Middle frontal gyrus (tissue), 1 donor: Measurements from ENCODE around the gene SCARB1.
"Not testable (repeated sequence)": the region's sequence is repeated elsewhere in the genome, so short reads cannot be mapped to it uniquely, and the experiment has no call there.

Experiments used
- DNase-seq: peaks from one replicate; pipeline ENCODE4 v3.0.0-alpha.2; 2015; ENCODE audit warnings: low spot score; ENCODE audit errors: extremely low spot score

Gene SCARB1, protein sequence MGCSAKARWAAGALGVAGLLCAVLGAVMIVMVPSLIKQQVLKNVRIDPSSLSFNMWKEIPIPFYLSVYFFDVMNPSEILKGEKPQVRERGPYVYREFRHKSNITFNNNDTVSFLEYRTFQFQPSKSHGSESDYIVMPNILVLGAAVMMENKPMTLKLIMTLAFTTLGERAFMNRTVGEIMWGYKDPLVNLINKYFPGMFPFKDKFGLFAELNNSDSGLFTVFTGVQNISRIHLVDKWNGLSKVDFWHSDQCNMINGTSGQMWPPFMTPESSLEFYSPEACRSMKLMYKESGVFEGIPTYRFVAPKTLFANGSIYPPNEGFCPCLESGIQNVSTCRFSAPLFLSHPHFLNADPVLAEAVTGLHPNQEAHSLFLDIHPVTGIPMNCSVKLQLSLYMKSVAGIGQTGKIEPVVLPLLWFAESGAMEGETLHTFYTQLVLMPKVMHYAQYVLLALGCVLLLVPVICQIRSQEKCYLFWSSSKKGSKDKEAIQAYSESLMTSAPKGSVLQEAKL

DNA sequence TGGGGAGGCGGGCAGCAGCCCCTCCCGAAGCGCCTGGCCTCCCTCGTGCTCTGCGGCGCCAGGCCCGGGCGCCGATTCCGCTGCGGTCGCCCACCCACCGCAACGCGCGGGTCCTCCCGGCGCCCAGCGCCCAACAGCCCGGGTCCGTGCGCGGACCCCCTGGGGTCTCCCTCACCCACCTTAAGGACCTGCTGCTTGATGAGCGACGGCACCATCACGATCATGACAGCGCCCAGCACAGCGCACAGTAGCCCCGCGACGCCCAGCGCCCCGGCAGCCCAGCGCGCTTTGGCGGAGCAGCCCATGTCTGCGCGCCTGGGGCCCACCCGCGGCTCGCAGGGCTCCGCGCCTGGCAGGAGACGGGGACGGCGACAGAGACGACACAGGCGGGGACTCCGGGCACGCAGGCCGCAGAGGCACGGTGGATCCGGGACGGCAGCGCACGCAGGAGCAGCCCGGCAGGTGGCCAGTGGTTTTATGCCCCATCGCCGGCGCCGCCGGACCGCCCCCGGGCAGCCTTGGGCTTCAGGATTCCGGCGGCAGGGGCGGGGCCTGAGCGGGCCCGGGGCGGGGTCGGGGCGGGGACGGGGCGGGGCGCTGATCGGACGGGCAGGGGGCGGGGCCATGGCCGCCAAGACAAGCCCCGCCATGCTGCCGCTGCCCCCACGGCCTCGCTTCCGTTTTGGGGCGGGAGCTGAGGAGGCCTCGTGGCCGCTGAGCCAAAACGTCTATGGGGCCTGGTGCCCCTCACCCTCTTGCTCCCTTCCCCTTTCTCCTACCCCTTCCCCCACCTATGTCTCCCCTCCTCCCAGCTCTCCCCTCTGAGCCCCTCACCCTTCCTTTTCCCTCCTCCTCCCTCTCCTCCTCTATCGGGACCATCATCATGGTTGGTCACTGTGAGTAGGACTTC is at the start of gene SCARB1:
SCARB1 (minus strand) TSS at position 449 of the 910 bp plus-strand sequence; CDS start at position 305, 144 bp downstream.
- peak; percentile 72 for DNase-seq

DNA sequence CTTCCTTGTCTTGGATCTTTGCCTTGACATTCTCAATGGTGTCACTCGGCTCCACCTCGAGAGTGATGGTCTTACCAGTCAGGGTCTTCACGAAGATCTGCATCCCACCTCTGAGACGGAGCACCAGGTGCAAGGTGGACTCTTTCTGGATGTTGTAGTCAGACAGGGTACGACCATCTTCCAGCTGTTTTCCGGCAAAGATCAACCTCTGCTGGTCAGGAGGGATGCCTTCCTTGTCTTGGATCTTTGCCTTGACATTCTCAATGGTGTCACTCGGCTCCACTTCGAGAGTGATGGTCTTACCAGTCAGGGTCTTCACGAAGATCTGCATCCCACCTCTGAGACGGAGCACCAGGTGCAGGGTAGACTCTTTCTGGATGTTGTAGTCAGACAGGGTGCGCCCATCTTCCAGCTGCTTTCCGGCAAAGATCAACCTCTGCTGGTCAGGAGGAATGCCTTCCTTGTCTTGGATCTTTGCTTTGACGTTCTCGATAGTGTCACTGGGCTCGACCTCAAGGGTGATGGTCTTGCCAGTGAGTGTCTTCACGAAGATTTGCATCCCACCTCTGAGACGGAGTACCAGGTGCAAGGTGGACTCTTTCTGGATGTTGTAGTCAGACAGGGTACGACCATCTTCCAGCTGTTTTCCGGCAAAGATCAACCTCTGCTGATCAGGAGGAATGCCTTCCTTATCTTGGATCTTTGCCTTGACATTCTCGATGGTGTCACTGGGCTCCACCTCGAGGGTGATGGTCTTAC is 49.0 kb upstream of the SCARB1 start:
- not testable (repeated sequence) for DNase-seq

DNA sequence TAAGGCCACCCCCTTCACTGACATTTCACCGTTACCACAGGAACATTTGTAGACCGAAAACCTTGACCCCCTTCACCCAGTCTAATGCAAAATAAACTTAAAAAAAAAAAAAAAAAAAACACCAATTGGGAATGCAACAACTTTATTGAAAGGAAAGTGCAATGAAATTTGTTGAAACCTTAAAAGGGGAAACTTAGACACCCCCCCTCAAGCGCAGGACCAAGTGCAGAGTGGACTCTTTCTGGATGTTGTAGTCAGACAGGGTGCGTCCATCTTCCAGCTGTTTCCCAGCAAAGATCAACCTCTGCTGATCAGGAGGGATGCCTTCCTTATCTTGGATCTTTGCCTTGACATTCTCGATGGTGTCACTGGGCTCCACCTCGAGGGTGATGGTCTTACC is 47.9 kb upstream of the SCARB1 start:
- not testable (repeated sequence) for DNase-seq

DNA sequence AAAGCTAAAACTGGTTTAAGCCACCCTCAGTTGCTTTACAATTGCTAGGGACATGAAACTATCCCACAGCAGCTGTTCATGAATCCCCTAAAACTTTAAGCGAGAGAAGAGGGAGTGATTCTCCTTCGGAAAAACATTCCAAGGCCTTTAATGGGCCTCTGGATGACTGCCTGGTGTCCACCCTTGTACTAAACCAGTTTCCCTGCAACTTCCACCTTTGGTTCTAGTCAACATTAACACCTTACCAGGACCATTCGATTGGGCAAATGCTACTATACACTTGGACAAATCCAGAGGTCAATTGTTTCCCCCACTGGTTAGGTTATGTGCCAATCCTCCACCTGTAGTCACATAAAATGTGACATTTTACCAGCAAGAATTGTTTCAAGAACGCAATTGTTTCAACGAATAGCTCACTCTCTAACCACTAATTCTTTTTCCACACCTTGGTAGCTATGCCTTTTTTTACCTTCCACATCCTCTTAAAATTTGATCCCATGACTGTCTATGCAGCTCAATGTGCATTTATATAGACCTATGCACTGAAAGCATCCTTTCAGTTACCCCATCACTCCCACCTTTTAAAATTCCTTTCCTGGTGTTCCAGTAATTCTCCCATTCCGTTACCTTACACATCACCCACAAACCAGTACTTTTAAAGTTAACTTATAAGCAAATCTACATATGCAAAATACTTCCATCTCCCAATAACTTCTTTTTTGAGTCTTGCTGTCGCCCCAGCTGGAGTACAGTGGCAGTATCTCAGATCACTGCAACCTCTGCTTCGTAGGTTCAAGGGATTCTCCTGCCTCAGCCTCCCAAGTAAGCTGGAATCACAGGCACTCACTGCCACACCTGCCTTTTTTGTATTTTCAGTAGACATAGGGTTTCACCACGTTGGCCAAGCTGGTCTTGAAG is 47.2 kb upstream of the SCARB1 start:
- no peak for DNase-seq

DNA sequence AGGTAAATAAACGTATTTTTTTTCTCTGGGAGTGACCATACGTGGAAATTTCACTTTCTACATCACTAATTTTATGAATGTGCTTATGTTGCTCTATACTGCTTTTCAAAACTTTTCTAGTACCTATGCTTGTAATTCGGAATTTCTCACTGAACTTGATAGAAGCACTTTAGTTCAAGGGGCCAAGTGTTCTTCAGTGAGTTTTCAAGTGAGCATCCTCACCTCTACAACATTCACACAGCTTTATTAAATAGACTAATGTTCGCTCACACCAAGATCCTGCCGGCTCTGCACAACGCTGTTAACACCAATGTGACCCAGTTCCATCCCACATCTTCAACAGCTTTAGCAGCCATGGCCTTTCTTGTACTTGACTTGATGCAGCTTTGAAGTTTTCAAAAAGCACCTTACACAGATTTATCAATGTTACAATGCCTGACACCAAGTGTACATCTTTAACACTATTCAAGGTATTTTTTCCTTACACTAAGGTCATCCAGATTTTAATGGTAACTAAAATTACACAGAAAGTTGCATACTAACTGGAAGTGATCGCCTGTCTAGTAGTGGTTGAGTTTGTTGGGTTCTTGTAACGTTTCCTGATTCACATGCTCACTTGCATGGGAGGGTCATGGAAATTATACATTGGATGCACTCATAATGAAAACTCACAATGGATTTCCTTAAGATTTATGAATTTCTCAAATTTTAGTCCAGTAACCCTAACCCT is 46.3 kb upstream of the SCARB1 start:
- DNase-seq: no peak

DNA sequence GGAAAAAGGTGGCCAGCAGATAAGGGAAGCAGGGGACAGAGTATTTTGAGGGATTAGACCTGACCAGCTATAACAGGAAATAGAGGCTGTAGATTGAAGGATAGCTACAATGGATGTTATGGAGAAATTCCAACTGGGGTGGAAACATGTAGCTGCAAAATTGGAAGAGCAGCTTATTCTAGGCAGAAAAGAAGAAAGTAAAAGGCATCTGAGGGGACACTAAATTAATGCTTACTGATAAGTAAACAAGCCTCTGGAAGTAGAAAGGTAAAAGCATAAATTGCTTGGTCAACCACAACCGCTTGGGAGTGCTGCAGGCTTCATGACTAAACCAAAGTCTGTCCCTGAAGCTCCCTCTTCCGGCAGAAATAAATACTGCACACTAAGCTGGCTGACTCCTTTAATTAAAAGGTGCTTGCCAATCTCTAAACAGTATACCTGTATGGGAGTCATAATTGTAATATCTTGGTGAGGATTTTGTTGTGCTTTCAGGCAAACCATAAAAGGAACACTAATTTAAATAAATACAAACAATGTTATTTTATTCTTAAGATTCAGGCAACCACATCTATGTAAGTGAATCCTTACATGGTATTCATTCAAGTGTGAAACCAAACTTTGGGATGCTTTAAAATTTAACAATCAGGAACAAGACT is 43.1 kb upstream of the SCARB1 start:
- DNase-seq: peak; percentile 84

DNA sequence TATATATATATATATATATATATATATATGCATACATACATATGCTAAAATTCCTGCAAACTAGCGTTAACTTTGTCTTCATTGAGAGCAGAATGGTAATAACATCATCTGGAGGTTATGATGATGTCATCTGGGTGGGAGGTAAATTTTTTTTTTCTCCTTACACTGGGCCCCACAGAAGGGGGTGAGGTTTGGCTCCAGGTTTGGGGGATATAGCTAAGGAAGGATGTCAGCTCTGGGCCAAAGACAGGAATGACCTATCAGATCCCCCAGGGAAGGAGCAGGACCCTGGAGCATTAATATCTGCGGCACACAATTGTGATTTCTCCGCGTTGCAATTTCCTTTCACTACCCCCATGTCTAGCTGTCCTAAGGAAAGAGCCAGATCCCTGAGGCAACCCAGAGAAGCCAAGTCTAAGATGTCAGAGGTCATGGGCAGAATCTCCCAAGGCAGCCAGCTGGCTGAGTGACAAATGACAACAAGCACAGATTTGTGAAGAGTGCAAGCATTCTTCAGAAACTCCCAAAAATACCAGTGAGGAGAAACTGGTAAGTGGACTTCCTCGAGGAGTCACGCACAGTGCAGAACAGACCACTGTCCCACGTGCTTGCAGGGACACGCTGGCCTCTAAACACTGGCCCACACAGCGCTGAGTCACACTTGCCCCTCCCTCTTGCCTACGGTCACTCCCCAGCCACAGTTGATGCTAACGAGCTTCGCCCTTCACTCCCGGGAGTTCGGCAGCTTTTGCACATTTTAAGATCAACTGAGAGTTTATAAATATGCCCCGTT is 40.8 kb upstream of the SCARB1 start:
- no peak for DNase-seq

DNA sequence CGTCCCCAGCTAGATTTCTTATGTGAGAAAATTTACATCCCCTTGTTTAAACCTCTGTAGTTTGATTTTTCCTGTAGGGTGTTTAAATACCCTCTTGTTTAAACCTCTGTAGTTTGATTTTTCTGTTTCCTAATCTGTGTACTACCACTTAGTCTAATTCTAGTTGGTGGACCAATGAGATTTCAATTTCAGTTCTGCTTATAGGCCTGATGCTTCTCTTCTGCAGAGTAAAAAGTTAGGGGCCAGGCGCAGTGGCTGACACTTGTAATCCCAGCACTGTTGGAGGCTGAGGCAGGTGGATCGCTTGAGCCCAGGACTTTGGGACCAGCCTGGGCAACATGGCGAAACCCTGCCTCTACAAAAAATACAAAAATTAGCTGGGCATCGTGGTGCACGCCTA is 39.3 kb upstream of the SCARB1 start:
- no peak for DNase-seq

DNA sequence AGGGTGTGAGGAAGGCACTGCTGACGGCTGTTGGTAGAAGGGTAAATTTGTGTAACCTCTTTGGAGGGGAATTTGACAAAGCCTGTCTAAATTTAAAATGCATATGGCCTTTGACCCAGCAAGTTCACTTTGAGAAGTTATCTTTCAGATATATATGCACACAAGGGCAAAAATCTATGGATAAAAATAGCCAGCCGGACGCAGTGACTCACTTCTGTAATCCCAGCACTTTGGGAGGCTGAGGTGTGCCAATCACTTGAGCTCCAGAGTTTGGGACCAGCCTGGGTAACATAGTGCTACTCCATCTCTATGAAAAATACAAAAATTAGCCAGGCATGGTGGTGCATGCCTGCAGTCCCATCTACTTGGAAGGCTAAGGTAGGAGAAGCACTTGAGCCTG is 37.3 kb upstream of the SCARB1 start:
- no peak for DNase-seq

DNA sequence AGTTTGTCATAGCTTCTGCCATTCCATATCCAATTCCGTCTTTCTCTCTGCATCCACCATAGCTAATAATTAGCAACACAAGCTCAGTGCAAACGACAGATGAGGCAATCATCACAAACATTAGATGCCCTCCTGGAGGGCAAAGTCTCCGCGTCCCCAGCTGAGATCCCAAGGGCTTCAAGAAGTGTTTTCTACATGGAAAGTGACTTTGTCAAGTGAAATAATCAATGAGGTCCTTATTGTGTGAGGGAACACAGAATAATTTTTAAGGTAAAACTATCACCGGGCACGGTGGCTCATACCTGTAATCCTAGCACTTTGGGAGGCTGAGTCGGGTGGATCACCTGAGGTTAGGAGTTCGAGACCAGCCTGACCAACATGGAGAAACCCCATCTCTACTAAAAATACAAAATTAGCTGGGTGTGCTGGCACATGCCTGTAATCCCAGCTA is 36.7 kb upstream of the SCARB1 start:
- DNase-seq: not testable (repeated sequence)

DNA sequence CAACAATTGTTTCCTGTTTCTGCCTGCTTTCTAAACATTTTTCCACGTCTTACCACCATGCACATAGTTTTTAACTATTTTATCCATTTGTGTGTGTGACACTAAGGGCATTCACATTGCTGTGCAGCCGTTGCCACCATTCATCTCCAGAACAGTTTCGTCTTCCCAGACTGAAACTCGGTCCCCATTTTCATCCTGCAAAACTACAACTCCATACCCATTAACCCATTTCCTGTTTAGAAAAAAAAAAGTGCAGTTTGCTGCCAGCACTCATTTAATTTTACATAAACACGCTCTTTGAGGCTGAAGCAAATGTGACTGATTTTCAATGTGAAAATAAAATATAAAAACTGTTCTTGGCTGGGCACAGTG is 35.2 kb upstream of the SCARB1 start:
- DNase-seq: no peak

DNA sequence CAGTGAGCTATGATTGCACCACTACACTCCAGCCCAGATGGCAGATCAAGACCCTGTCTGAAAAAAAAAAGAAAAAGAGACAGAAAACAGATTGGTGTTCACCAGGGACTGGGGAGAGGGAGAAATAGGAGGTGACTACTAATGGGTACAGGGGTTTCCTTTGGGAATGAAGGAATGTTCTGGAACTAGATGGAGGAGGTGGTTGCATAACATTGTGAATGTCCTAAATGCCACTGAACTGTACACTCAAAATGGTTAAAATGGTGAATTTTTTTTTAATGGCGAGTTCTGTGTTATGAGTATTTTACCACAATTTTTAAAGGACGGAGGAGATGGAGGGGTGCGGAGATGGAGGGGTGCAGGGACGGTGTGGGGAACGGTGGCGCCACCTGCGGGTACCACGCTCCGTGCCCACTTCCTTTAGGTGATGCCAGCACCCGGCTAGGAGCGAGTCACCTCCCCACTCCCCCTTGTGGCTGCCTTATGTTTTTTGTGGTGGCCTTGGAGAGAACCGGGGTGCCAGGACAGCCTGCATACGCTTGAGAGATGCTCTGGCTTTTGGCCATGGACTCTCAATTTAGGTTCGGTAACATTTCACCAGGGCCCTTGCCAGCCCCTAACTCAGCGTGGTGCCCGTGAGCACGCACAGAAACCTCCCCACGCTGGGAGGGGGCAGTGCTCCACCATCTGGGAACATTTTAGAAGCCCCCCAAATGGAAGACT is 34.7 kb upstream of the SCARB1 start:
- no peak for DNase-seq

DNA sequence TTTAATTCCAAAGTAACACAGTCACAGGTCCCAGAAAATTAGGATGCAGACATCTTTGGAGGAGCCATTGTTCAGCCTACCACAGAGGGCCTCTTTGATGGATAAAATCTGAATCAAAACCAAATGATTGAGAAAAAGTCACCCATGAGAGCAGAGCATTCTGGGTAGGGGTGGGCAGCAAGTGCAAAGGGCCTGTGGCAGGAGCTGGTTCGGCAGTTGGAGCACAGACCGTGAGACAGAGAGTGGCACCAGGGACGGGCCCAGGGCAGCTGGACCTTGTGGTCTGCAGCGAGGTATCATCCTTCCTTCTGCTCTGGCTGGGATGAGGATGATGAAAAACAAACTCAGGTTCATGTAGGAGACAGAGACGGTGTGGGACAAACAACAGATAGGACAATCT is 32.8 kb upstream of the SCARB1 start:
- no peak for DNase-seq

DNA sequence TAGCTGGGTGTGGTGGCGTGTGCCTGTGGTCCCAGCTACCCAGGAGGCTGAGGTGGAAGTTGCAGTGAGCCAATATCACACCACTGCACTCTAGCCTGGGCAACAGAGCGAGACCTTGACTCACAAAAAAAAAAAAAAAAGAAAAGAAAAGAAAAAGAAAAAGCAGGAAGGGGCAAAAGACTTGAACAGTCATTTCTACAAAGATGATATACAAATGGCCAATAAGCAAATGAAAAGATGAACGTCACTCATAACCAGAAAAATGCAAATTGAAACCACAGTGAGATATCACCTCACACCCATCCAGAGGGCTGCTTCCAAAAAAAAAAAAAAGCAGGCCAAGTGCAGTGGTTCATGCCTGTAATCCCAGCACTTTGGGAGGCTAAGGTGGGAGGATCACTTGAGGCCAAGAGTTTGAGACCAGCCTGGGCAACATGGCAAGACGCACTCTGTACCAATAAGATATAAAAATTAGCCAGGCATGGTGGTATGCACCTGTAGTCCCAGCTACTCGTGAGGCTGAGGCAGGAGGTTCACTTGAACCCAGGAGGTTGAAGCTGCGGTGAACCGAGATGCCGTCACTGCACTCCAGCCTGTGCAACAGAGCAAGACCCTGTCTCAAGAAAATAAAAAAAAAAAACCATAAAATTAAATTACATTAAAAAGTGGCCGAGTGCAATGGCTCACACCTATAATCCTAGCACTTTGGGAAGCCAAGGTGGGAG is 30.3 kb upstream of the SCARB1 start:
- no peak for DNase-seq

DNA sequence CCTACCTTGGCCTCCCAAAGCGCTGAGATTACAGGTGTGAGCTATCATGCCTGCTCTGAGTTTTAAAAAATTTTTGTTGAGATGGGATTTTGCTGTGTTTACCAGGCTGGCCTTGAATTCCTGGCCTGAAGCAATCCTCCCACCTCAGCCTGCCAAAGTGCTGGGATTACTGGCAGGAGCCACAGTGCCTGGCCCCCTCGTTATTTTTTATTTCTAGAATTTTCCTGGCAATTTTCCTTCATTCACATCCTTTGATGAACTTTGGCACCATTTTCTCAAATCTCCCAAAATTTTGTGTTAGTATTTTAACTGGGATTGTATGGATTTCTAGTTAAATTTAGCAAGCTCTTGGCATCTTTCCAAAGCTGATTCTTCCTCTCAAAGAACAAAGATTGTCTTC is 24.6 kb upstream of the SCARB1 start:
- no peak for DNase-seq

DNA sequence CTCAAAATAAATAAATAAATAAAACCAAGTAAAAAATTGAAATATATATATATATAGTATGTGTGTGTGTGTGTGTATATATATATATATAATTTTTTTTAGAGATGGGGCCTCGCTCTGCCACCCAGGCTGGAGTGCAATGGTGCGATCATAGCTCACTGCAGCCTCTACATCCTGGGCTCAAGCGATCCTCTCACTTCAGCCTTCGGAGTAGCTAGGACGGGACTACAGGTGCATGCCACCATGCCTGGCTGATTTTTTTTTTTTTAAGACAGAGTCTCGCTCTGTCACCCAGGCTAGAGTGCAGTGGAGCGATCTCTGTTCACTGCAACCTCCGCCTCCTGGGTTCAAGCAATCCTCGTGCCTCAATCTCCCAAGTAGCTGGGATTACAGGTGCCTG is 24.1 kb upstream of the SCARB1 start:
- DNase-seq: not testable (repeated sequence)
